HG03103 (cell line): ENCODE data around the gene KCTD13.

ENCODE experiments used
- ATAC-seq: cut with Tn5 transposase; IDR thresholded peaks from one replicate; pipeline ENCODE4 v1.9.1; 2021; ENCODE audit warnings: low read depth; ENCODE audit not compliant: unreplicated experiment

Gene KCTD13

GRCh38 chr16:29909391-29909790 lies 16.6 kb downstream of the KCTD13 start:
- ATAC-seq, result no peak

- ATAC-seq, result no peak
Measured at GRCh38 chr16:29908719-29909220, 17.3 kb downstream of the KCTD13 start.

GRCh38 chr16:29907973-29908372 lies 18.1 kb downstream of the KCTD13 start:
- no peak for ATAC-seq

- ATAC-seq, result no peak
Measured at GRCh38 chr16:29906520-29907244, 19.3 kb downstream of the KCTD13 start.

- ATAC-seq, result no peak
Measured at GRCh38 chr16:29905668-29906067, 20.4 kb downstream of the KCTD13 start.

- no peak for ATAC-seq
Measured at GRCh38 chr16:29904947-29905346, 21.1 kb downstream of the KCTD13 start.

- no peak for ATAC-seq
Measured at GRCh38 chr16:29903590-29903989, 22.4 kb downstream of the KCTD13 start.

- no peak for ATAC-seq
Measured at GRCh38 chr16:29901607-29901945, 24.4 kb downstream of the KCTD13 start.

- no peak for ATAC-seq
Measured at GRCh38 chr16:29900888-29901606, 25.0 kb downstream of the KCTD13 start.

GRCh38 chr16:29900102-29900887 lies 25.7 kb downstream of the KCTD13 start, which contains the start of gene ASPHD1:
Gene ASPHD1, plus strand, starts transcription at chr16:29900488. Its CDS starts 484 bp downstream, at chr16:29900972.
- ATAC-seq, result no peak

GRCh38 chr16:29899516-29900101 lies 26.4 kb downstream of the KCTD13 start, which contains the start of gene SEZ6L2:
Gene SEZ6L2, minus strand, starts transcription at chr16:29899550. Its CDS starts 531 bp downstream, at chr16:29899019.
- ATAC-seq, result no peak

GRCh38 chr16:29898804-29899515 lies 27.1 kb downstream of the KCTD13 start:
- ATAC-seq, result no peak

- ATAC-seq, result no peak
Measured at GRCh38 chr16:29898135-29898803, 27.8 kb downstream of the KCTD13 start.

GRCh38 chr16:29897333-29897732 lies 28.7 kb downstream of the KCTD13 start:
- no peak for ATAC-seq

GRCh38 chr16:29896841-29897240 lies 29.2 kb downstream of the KCTD13 start:
- no peak for ATAC-seq

- no peak for ATAC-seq
Measured at GRCh38 chr16:29894352-29894751, 31.7 kb downstream of the KCTD13 start.

- ATAC-seq, result no peak
Measured at GRCh38 chr16:29893553-29893952, 32.5 kb downstream of the KCTD13 start.

- ATAC-seq, result no peak
Measured at GRCh38 chr16:29892458-29892813, 33.6 kb downstream of the KCTD13 start.
